GM12891 (cell line): ENCODE data around the gene AQR. TPM values are rescaled to one million over a fixed set of nuclear protein-coding genes. Genes with fewer than 3 reads are reported as not detected.

Experiments used
- DNase-seq: peaks from one replicate; pipeline ENCODE4 v3.0.0; 2011; ENCODE audit warnings: low spot score; ENCODE audit not compliant: insufficient read length
- FAIRE-seq: peaks from 2 replicates; lab custom pipeline; 2011; peaks lifted over from hg19 to GRCh38; lab: Jason Lieb, UNC
- PAX5 ChIP-seq: IDR thresholded peaks from 2 replicates; pipeline ENCODE4 v1.6.1; 2011; ENCODE audit warnings: low read length, moderate library complexity, mild to moderate bottlenecking; ENCODE audit not compliant: insufficient read depth, severe bottlenecking
- POLR2A ChIP-seq: IDR thresholded peaks from 2 replicates; pipeline ENCODE4 v1.6.1; 2011; ENCODE audit warnings: low read depth, low read length, control low read depth
- POLR2AphosphoS5 ChIP-seq: IDR thresholded peaks from 2 replicates; pipeline ENCODE4 v1.6.1; 2011; ENCODE audit warnings: low read depth, low read length, control low read depth
- POU2F2 ChIP-seq: IDR thresholded peaks from 2 replicates; pipeline ENCODE4 v1.6.1; 2011; ENCODE audit warnings: low read depth, mild to moderate bottlenecking, control low read depth, low read length, moderate library complexity
- SPI1 ChIP-seq: IDR thresholded peaks from 2 replicates; pipeline ENCODE4 v1.6.1; 2011; ENCODE audit warnings: low read depth, low read length, control low read depth
- TAF1 ChIP-seq: IDR thresholded peaks from 2 replicates; pipeline ENCODE4 v1.6.1; 2011; ENCODE audit warnings: low read depth, low read length, control low read depth
- polyA plus RNA-seq: library from polyadenylated mRNA; unstranded; fragments of >200 nt; gene quantifications from one replicate; pipeline ENCODE4 v1.2.1, GENCODE V29; 2012; ENCODE audit warnings: low read depth, missing spikeins, inconsistent platforms; ENCODE audit not compliant: missing spikeins

Gene AQR
- polyA plus RNA-seq: 11.7 TPM

GRCh38 chr15:34969340-34970097 is at the start of gene AQR:
TSS of gene AQR (minus strand) at chr15:34969742. CDS start at chr15:34969613, 129 bp downstream.
- FAIRE-seq: peak; percentile 98
- DNase-seq: peak; percentile 78
- TF ChIP-seq TAF1 (peak; percentile 91), POU2F2 (peak; percentile 61), POLR2AphosphoS5 (peak; percentile 92), POLR2A (peak; percentile 94), PAX5 (no peak), SPI1 (peak; percentile 58)

GRCh38 chr15:35014241-35014640 is 44.7 kb upstream of the AQR start:
- FAIRE-seq (no peak), DNase-seq (no peak)
- TF ChIP-seq PAX5: no peak
- no peak for TF ChIP-seq SPI1
- TF ChIP-seq TAF1: no peak
- no peak for TF ChIP-seq POLR2A
- no peak for TF ChIP-seq POLR2AphosphoS5

DNA sequence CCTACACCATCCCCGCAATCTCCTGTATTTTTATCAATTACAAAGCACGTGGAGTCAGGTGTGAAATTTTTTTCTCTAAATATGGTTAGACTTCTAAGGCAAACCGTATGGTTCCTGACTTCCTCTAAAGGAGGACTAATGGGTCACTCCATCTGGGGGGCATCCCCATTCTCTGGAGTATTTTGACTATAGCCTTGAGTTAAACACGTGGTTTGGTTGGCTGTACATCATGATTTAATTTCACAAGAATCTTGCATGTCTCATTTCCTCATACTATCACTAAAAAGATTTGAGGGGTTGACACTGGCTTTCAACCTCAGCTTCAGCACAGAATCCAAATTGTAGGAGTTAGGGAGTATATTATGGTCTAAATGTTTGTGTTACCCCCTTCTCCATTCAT is 43.8 kb upstream of the AQR start:
- DNase-seq: no peak
- no peak for FAIRE-seq
- TF ChIP-seq POU2F2 (no peak), SPI1 (no peak), POLR2AphosphoS5 (no peak), POLR2A (no peak), PAX5 (no peak), TAF1 (no peak)

DNA sequence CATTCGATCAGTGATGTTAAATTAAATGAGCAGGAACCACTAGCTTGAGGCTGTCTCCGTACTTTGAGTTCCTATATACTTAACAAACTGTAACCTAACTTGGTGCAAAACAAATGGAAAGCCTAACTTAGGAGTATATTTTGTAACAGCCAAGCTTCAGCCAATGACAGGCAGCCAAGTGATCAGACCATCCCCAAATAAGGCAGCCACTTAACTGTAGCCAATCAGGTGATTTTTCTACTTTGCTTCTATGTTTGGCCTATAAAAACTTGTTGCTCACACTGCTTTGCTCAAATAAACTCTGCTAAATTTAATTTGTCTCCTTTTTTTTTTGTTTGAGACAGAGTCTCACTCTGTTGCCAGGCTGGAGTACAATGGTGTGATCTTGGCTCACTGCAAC is 37.9 kb upstream of the AQR start:
- TF ChIP-seq TAF1 (no peak), POLR2AphosphoS5 (no peak), POU2F2 (no peak), POLR2A (no peak), SPI1 (no peak), PAX5 (no peak)
- FAIRE-seq (no peak), DNase-seq (no peak)

DNA sequence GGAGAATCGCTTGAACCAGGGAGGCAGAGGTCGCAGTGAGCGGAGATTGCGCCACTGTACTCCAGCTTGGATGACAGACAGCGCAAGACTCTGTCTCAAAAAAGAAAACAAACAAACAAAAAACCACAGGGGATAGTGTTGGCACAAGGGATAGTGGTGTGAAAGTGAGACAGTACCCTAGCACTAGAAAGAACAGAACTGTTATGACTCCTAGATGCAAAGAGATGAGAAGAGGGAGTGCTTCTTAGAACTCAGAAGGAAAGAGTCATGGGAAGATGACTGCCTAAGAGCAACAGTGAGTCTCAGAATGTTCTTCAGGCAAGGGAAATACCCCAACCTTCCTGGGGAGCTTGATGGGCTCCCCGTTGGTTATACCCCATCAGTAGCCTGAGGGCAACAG is 36.4 kb upstream of the AQR start:
- no peak for FAIRE-seq
- DNase-seq: no peak
- no peak for TF ChIP-seq SPI1
- TF ChIP-seq POLR2A: no peak
- TF ChIP-seq POU2F2: no peak
- no peak for TF ChIP-seq PAX5
- TF ChIP-seq TAF1: no peak
- TF ChIP-seq POLR2AphosphoS5: no peak

DNA sequence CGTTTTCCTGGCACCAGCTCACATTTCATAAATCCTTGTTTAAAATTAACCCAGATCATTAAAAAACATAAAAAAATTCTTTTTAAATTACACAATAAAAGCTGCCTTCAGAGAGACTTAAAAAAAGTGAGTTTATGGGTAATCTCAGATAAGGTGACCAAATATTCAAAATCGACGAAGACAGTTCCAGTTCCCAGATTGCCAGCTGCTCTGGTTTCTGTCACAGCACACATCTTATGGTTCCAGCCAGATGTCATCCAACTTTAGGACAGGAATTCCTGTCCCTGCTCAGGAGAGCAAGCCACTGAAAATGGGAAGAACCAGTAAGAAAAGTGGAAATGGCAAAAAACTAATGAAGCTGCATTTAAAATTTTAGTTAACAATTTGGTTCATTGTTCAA is 34.4 kb upstream of the AQR start:
- DNase-seq (no peak), FAIRE-seq (no peak)
- TF ChIP-seq POLR2A (no peak), PAX5 (no peak), POU2F2 (no peak), SPI1 (no peak), TAF1 (no peak), POLR2AphosphoS5 (no peak)

GRCh38 chr15:35000511-35000910 is 31.0 kb upstream of the AQR start:
- TF ChIP-seq POU2F2 (no peak), TAF1 (no peak), PAX5 (no peak), POLR2AphosphoS5 (no peak), POLR2A (no peak), SPI1 (no peak)
- FAIRE-seq (no peak), DNase-seq (no peak)

DNA sequence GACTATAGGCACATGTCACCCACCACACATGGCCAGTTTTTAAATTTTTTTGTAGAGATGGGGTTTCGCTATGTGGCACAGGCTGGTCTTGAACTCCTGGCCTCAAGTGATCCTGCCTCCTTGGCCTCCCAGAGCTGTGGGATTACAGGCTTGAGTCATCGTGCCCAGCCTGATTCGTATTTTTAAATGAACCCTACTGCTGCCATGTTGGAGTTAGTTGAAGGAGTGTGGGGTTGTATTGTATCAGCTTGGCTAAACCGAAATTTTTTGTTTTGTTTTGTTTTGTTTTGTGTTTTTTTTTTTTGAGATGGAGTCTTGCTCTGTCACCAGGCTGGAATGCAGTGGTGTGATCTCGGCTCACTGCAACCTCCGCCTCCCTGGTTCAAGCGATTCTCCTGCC is 30.4 kb upstream of the AQR start:
- TF ChIP-seq POLR2A (no peak), SPI1 (no peak), TAF1 (no peak), PAX5 (no peak), POLR2AphosphoS5 (no peak), POU2F2 (no peak)
- DNase-seq (no peak), FAIRE-seq (no peak)

GRCh38 chr15:34994925-34995324 is 25.4 kb upstream of the AQR start:
- no peak for DNase-seq
- no peak for FAIRE-seq
- TF ChIP-seq POLR2AphosphoS5: no peak

- DNase-seq (peak; percentile 64), FAIRE-seq (peak; percentile 91)
- TF ChIP-seq POLR2AphosphoS5: no peak
- TF ChIP-seq POU2F2: peak; percentile 90; the same call in 1 of the 2 replicates
- TF ChIP-seq SPI1: 0 out of 2 replicates have a peak, but pooled peaks have one; percentile 4
- peak; percentile 77 for TF ChIP-seq PAX5
- no peak for TF ChIP-seq TAF1
These were observed 24.3 kb upstream of the AQR start for GRCh38 chr15:34993877-34994276.
